HG03045 (cell line): ENCODE measurements around the gene SLC12A5.

Experiments
- ATAC-seq: cut with Tn5 transposase; IDR thresholded peaks from one replicate; pipeline ENCODE4 v1.9.1; 2021; ENCODE audit warnings: mild to moderate bottlenecking, moderate library complexity; ENCODE audit not compliant: unreplicated experiment

Gene SLC12A5

GRCh38 chr20:46051556-46052308, 22.7 kb downstream of the SLC12A5 start:
- no peak for ATAC-seq

GRCh38 chr20:46053416-46053815, 24.4 kb downstream of the SLC12A5 start:
- ATAC-seq: no peak

- ATAC-seq: no peak
Measured at GRCh38 chr20:46054606-46055005, 25.6 kb downstream of the SLC12A5 start.

GRCh38 chr20:46055269-46055668, 26.3 kb downstream of the SLC12A5 start:
- no peak for ATAC-seq

- ATAC-seq: no peak
Measured at GRCh38 chr20:46056027-46056833, 27.2 kb downstream of the SLC12A5 start.

- no peak for ATAC-seq
Measured at GRCh38 chr20:46056970-46057855, 28.2 kb downstream of the SLC12A5 start.

GRCh38 chr20:46057856-46058598, 29.0 kb downstream of the SLC12A5 start:
- ATAC-seq: no peak

- ATAC-seq: no peak
Measured at GRCh38 chr20:46058599-46059281, 29.7 kb downstream of the SLC12A5 start.

- ATAC-seq: no peak
Measured at GRCh38 chr20:46060301-46060881, 31.4 kb downstream of the SLC12A5 start.

- ATAC-seq: no peak
Measured at GRCh38 chr20:46060975-46061374, 32.0 kb downstream of the SLC12A5 start.

GRCh38 chr20:46062151-46062550, 33.1 kb downstream of the SLC12A5 start:
- no peak for ATAC-seq

GRCh38 chr20:46062621-46063020, 33.6 kb downstream of the SLC12A5 start:
- ATAC-seq: no peak

GRCh38 chr20:46063151-46063550, 34.1 kb downstream of the SLC12A5 start:
- no peak for ATAC-seq

GRCh38 chr20:46063652-46064054, 34.6 kb downstream of the SLC12A5 start:
- ATAC-seq: no peak

- ATAC-seq: no peak
Measured at GRCh38 chr20:46065006-46065405, 36.0 kb downstream of the SLC12A5 start.

GRCh38 chr20:46065691-46066090, 36.7 kb downstream of the SLC12A5 start:
- no peak for ATAC-seq

GRCh38 chr20:46070215-46070900, 41.3 kb downstream of the SLC12A5 start:
- no peak for ATAC-seq

GRCh38 chr20:46071573-46071972, 42.6 kb downstream of the SLC12A5 start:
- no peak for ATAC-seq

GRCh38 chr20:46073024-46073423, 44.0 kb downstream of the SLC12A5 start:
- ATAC-seq: no peak
